DND-41 (cell line): ENCODE data around the gene RRP1.

ENCODE experiments used
- EZH2 ChIP-seq: IDR thresholded peaks from 3 replicates; pipeline ENCODE4 v1.6.1; 2012; ENCODE audit warnings: borderline replicate concordance, low read depth, mild to moderate bottlenecking, moderate library complexity, low read length, inconsistent platforms; ENCODE audit not compliant: severe bottlenecking
- TF ChIP-seq, protein P1 (sequence below): IDR thresholded peaks from 2 replicates; pipeline ENCODE4 v1.5.1; 2012; ENCODE audit warnings: borderline replicate concordance, low read length, moderate library complexity, mild to moderate bottlenecking; ENCODE audit not compliant: poor library complexity, severe bottlenecking; ENCODE audit errors: extremely low read depth

DNA sequence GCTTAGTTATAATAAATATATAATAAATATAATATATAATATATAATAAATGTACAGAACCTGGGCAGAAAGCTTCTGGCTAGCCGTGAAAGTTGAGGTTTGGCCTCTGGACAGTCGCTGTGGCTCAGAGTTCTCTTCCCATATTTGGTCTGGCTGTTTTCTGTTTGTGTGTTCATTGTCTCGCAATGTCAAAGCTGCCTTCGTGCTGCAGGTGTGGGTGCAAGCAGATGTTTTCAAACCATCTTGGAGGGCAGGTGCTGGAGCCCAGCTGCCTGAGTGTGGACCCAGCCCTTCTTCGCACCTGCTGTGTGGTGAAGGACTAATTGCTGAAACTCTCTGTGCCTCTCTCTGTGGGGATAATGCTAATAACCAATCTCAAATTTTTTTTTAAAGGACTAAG lies 9.7 kb upstream of the RRP1 start:
- no peak for TF ChIP-seq EZH2
- TF ChIP-seq, protein P1, sequence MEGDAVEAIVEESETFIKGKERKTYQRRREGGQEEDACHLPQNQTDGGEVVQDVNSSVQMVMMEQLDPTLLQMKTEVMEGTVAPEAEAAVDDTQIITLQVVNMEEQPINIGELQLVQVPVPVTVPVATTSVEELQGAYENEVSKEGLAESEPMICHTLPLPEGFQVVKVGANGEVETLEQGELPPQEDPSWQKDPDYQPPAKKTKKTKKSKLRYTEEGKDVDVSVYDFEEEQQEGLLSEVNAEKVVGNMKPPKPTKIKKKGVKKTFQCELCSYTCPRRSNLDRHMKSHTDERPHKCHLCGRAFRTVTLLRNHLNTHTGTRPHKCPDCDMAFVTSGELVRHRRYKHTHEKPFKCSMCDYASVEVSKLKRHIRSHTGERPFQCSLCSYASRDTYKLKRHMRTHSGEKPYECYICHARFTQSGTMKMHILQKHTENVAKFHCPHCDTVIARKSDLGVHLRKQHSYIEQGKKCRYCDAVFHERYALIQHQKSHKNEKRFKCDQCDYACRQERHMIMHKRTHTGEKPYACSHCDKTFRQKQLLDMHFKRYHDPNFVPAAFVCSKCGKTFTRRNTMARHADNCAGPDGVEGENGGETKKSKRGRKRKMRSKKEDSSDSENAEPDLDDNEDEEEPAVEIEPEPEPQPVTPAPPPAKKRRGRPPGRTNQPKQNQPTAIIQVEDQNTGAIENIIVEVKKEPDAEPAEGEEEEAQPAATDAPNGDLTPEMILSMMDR, result no peak
